T-helper 9 cell (primary cell): ENCODE results near the gene COQ8B.
"Not testable (repeated sequence)": the region's sequence is repeated elsewhere in the genome, so short reads cannot be mapped to it uniquely, and the experiment has no call there.

ENCODE experiments used
- DNase-seq: peaks from one replicate; pipeline ENCODE4 v3.0.0-alpha.2; 2020
- total RNA-seq, 2 donors: gene quantifications; one replicate each; lab custom pipeline; 2026; lab: John Stamatoyannopoulos, UW

The COQ8B gene
- 32.6 to 45.7 reads per million in 2 donors for total RNA-seq

GRCh38 chr19:40716482-40717324 is at the start of gene COQ8B, which contains the start of gene ITPKC:
TSS of gene COQ8B (minus strand) at chr19:40716886. CDS start at chr19:40714632, 2,254 bp downstream.
TSS of gene ITPKC (plus strand) at chr19:40717112. CDS start at chr19:40717136, 24 bp downstream.
- DNase-seq: peak; percentile 100

- DNase-seq: not testable (repeated sequence)
Measured at GRCh38 chr19:40766385-40766784, 49.7 kb upstream of the COQ8B start.

- no peak for DNase-seq
Measured at GRCh38 chr19:40763963-40764362, 47.3 kb upstream of the COQ8B start.

- no peak for DNase-seq
Measured at GRCh38 chr19:40763526-40763925, 46.8 kb upstream of the COQ8B start.

GRCh38 chr19:40762754-40763470 is 46.2 kb upstream of the COQ8B start:
- no peak for DNase-seq

- DNase-seq: no peak
Measured at GRCh38 chr19:40759352-40759751, 42.7 kb upstream of the COQ8B start.

- DNase-seq: no peak
Measured at GRCh38 chr19:40758491-40758890, 41.8 kb upstream of the COQ8B start.

- no peak for DNase-seq
Measured at GRCh38 chr19:40756502-40757110, 39.9 kb upstream of the COQ8B start.

- DNase-seq: no peak
Measured at GRCh38 chr19:40755791-40756190, 39.1 kb upstream of the COQ8B start.

- DNase-seq: no peak
Measured at GRCh38 chr19:40755248-40755624, 38.5 kb upstream of the COQ8B start.

- no peak for DNase-seq
Measured at GRCh38 chr19:40754611-40755247, 38.0 kb upstream of the COQ8B start.

- DNase-seq: no peak
Measured at GRCh38 chr19:40752257-40752781, 35.6 kb upstream of the COQ8B start.

GRCh38 chr19:40750874-40751537 is 34.3 kb upstream of the COQ8B start, which contains the start of gene SNRPA:
TSS of gene SNRPA (plus strand) at chr19:40751203. CDS start at chr19:40751409, 206 bp downstream.
- peak; percentile 91 for DNase-seq

- DNase-seq: peak; percentile 98
Measured at GRCh38 chr19:40750058-40750873, 33.6 kb upstream of the COQ8B start, which contains the start of gene ACTMAP. TSS of gene ACTMAP (minus strand) at chr19:40750477. CDS start at chr19:40749803, 674 bp downstream.

- DNase-seq: no peak
Measured at GRCh38 chr19:40747536-40747935, 30.9 kb upstream of the COQ8B start.

- no peak for DNase-seq
Measured at GRCh38 chr19:40745402-40745780, 28.7 kb upstream of the COQ8B start.

GRCh38 chr19:40744554-40745401 is 28.1 kb upstream of the COQ8B start:
- DNase-seq: no peak

- no peak for DNase-seq
Measured at GRCh38 chr19:40743926-40744325, 27.2 kb upstream of the COQ8B start.

GRCh38 chr19:40742886-40743285 is 26.2 kb upstream of the COQ8B start:
- no peak for DNase-seq

GRCh38 chr19:40742477-40742876 is 25.8 kb upstream of the COQ8B start:
- DNase-seq: no peak
